GM13976 (cell line): ENCODE results near the gene MAP1S.

Experiments used
- DNase-seq: peaks from one replicate; pipeline ENCODE4 v3.0.0; 2012; ENCODE audit warnings: low spot score
- in situ Hi-C: fragments of 300-500 bp; cut with MboI; formaldehyde crosslinking; loops from one replicate; pipeline ENCODE4 v1.12.0; 2022; ENCODE audit warnings: low sequenced_read_pairs, mixed read lengths, inconsistent platforms; ENCODE audit not compliant: unreplicated experiment
- TF ChIP-seq, protein P1 (sequence below): IDR thresholded peaks from 2 replicates; pipeline ENCODE4 v1.5.1; 2012; ENCODE audit warnings: borderline replicate concordance, mild to moderate bottlenecking; ENCODE audit not compliant: insufficient read depth; ENCODE audit errors: extremely low read depth, missing control alignments, control extremely low read depth

MAP1S gene

DNA sequence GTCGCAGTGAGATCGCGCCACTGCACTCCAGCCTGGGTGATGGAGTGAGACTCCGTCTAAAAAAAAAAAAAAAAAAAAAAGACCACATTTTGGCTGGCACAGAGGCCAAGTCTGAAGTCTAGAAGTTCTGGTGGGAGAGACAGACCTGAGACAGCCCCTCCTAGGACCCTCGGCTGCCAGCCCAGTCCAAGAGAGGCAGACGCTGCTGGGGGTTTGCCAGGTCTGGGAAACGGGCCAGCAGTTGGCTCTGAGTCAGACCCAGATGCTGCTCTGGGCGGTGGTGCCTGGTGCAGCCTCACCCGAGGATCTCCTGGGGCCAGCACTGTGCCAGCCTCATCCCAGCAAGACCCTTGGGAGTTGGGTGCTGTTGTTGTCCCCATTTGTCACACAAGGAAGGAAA lies 37.8 kb downstream of the MAP1S start:
- TF ChIP-seq, protein P1, sequence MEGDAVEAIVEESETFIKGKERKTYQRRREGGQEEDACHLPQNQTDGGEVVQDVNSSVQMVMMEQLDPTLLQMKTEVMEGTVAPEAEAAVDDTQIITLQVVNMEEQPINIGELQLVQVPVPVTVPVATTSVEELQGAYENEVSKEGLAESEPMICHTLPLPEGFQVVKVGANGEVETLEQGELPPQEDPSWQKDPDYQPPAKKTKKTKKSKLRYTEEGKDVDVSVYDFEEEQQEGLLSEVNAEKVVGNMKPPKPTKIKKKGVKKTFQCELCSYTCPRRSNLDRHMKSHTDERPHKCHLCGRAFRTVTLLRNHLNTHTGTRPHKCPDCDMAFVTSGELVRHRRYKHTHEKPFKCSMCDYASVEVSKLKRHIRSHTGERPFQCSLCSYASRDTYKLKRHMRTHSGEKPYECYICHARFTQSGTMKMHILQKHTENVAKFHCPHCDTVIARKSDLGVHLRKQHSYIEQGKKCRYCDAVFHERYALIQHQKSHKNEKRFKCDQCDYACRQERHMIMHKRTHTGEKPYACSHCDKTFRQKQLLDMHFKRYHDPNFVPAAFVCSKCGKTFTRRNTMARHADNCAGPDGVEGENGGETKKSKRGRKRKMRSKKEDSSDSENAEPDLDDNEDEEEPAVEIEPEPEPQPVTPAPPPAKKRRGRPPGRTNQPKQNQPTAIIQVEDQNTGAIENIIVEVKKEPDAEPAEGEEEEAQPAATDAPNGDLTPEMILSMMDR = no peak
- in situ Hi-C loops = no loop called here
- no peak for DNase-seq

GRCh38 chr19:17758515-17758914 lies 39.2 kb downstream of the MAP1S start:
- no peak for DNase-seq
- TF ChIP-seq, protein P1 = no peak
- in situ Hi-C loops = no loop called here

- in situ Hi-C loops = no loop called here
- TF ChIP-seq, protein P1 = no peak
- no peak for DNase-seq
Measured at GRCh38 chr19:17761148-17761547, 41.9 kb downstream of the MAP1S start.

DNA sequence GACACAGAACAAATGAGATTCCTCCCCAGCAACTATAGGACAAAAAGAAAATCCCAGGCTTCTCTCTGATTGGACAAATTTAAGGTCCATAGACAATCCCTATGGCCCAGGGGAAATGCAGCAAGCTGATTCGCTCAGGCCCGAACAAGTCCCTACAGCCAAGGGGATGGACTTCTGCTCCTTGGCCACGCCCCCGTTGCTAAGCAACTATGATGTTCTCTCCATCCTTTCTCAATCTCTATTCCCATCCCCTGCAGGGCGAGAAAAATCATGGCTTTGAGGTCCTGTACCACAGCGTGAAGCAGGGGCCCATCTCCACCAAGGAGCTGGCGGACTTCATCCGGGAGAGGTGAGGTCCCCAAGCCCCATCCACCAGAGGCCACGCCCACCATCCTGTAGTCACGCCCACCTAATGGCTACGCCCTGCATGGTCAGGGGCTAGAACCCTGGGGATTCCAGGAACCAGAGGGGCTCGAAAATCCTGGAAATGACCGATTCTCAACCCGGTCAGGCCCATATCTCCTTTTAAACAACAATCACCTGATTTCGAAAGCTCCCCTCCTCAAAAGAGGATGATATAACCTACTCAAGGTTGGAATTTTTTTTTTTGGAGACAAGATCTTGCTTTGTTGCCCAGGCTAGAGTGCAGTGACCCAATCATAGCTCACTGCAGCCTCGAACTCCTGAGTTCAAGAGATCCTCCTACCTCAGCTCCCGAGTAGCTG lies 43.4 kb downstream of the MAP1S start:
- DNase-seq = no peak
- in situ Hi-C loops = no loop called here
- TF ChIP-seq, protein P1 = no peak

DNA sequence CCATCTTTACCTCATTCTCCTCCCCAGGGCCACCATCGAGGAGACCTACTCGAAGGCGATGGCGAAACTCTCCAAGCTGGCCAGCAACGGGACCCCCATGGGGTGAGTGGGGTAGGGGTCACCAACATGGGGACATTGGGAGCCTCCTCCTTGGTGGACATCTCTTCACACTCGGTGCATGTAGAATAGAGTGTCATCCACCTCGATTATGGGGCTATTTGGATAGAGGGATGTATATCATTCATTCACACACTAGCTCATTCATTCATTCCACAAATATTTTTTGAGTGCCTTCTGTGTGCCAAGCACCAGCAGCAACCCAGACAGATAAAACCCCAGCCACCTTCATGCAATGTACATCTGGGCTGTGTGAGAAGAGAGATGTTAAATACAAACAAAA lies 45.1 kb downstream of the MAP1S start:
- DNase-seq = no peak
- TF ChIP-seq, protein P1 = no peak
- in situ Hi-C loops = no loop called here

DNA sequence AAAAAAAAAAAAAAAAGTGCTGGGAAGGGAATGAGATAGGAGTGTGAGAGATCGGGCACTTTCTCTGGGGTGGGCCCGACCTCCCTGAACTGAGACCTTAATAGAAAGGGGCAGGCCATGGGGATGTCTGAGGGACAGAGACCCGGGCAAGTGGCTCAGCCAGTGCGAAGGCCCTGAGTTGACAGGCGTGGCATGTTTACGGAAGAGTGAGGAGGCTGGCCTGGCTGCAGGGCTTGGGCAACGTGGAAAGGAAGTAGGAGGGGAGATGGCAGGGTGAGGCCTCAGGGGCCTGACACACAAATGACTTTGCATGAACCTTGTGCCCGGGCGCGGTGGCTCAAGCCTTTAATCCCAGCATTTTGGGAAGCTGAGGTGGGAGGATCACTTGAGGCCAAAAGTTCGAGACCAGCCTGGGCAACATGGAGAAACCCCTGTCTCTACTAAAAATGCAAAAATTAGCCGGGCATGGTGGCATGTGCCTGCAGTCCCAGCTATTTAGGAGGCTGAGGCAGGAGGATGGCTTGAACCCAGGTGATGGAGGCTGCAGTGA lies 45.9 kb downstream of the MAP1S start:
- no peak for DNase-seq
- TF ChIP-seq, protein P1 = no peak
- in situ Hi-C loops = no loop called here
